HG02884 (cell line): ENCODE data around the gene MKKS.

Source experiments
- ATAC-seq: cut with Tn5 transposase; IDR thresholded peaks from one replicate; pipeline ENCODE4 v1.9.1; 2021; ENCODE audit warnings: mild to moderate bottlenecking, moderate library complexity; ENCODE audit not compliant: unreplicated experiment

The MKKS gene

GRCh38 chr20:10433623-10434466, at the start of gene MKKS:
Gene MKKS (minus strand): TSS chr20:10434222. CDS start chr20:10413514, 20,708 bp downstream.
- peak; percentile 45 for ATAC-seq

GRCh38 chr20:10483691-10484090, 49.7 kb upstream of the MKKS start:
- no peak for ATAC-seq

GRCh38 chr20:10481676-10482075, 47.7 kb upstream of the MKKS start:
- ATAC-seq = no peak

- no peak for ATAC-seq
Observed at GRCh38 chr20:10478930-10479329, 44.9 kb upstream of the MKKS start.

- peak; percentile 78 for ATAC-seq
Observed at GRCh38 chr20:10478205-10478604, 44.2 kb upstream of the MKKS start.

- peak; percentile 79 for ATAC-seq
Observed at GRCh38 chr20:10476319-10476724, 42.3 kb upstream of the MKKS start.

- ATAC-seq = no peak
Observed at GRCh38 chr20:10475225-10475624, 41.2 kb upstream of the MKKS start.

- no peak for ATAC-seq
Observed at GRCh38 chr20:10474606-10475184, 40.7 kb upstream of the MKKS start.

GRCh38 chr20:10472871-10473270, 38.8 kb upstream of the MKKS start:
- no peak for ATAC-seq

GRCh38 chr20:10470276-10470675, 36.3 kb upstream of the MKKS start:
- no peak for ATAC-seq

- ATAC-seq = no peak
Observed at GRCh38 chr20:10469599-10469998, 35.6 kb upstream of the MKKS start.

- ATAC-seq = no peak
Observed at GRCh38 chr20:10469056-10469455, 35.0 kb upstream of the MKKS start.

- no peak for ATAC-seq
Observed at GRCh38 chr20:10468340-10468845, 34.4 kb upstream of the MKKS start.

GRCh38 chr20:10467681-10468339, 33.8 kb upstream of the MKKS start:
- no peak for ATAC-seq

- ATAC-seq = no peak
Observed at GRCh38 chr20:10466855-10467254, 32.8 kb upstream of the MKKS start.

GRCh38 chr20:10466325-10466724, 32.3 kb upstream of the MKKS start:
- ATAC-seq = no peak

- ATAC-seq = no peak
Observed at GRCh38 chr20:10465135-10465534, 31.1 kb upstream of the MKKS start.

- ATAC-seq = no peak
Observed at GRCh38 chr20:10463622-10464021, 29.6 kb upstream of the MKKS start.

GRCh38 chr20:10462516-10462915, 28.5 kb upstream of the MKKS start:
- ATAC-seq = no peak

GRCh38 chr20:10461495-10461894, 27.5 kb upstream of the MKKS start:
- no peak for ATAC-seq

GRCh38 chr20:10454151-10454750, 20.2 kb upstream of the MKKS start:
- no peak for ATAC-seq
